Suppressor macrophage treated with lipopolysaccharide for 4 hours (primary cell): ENCODE measurements around the gene UBAC2.

Source experiments
- DNase-seq: peaks from one replicate; pipeline ENCODE4 v3.0.0-alpha.2; 2020

Gene UBAC2

GRCh38 chr13:99363949-99364348 lies 163.3 kb downstream of the UBAC2 start:
- no peak for DNase-seq

DNA sequence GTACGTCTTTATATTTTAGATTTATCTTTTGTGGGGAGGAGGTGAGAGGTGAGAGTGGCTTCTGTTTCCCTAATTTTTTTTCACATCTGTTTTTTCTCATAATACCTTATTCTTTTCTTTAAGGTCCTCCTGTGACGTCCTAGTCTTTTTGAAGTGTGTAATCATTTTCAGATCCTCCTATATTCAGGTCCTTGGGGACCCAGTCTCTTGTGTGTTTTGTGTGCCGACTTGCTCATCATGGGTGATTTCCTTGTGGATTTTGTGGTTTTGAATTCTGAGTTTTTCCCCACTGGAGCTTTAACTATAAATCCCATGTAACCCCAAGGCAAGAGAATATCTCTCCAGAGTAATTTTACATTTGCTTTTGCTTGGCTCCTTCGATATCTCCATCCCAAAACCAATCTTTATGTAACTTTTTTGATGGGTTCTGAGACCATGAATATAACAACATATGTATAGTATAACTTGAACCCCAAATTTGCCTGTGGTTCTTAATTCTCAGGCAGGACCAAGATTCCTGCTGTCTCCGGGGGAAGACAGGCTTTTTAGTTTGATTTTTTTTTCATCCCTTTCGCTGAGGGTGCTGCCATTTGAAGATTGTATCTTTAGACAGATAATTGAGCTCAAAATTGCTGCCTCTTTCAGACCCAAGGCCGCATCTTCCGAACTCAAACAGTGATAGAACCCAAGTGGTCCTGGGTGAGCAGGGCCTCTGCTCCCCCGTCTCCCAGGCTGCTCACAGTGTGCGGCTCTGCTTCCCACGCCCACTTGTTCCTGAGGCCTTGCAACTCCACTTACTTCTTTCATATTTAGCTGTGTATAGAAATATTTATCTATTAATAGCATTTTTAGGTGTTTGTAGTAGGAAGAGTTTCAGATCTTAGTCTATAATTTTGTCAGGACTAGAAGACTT lies 165.7 kb downstream of the UBAC2 start:
- DNase-seq, result no peak

DNA sequence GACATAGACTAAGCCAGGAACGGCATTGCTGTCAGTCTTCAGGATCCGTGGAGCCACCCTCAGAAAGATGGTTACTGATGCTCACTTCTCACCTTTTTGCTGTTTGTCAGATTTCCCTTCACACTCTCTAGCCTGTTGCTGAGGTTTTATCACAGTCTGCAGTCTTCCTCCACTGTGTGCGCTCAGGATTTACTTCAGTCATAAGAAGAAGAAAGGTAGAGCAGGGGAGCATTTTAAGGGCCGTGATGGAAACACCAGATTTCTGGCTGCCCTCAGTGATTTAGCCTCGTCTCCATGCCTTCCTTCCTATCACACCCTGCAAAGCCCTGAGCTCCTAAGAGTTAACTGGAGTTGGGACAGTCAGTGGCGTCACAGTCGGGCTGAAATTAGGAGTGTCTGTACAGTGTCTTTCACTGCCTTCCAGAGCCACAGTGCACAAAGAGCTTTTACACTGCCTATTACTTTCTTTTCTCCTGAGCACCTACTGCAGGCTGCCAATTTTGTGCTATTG lies 166.5 kb downstream of the UBAC2 start:
- DNase-seq, result no peak

- peak; percentile 44 for DNase-seq
These were observed 167.2 kb downstream of the UBAC2 start for GRCh38 chr13:99367663-99368448.

DNA sequence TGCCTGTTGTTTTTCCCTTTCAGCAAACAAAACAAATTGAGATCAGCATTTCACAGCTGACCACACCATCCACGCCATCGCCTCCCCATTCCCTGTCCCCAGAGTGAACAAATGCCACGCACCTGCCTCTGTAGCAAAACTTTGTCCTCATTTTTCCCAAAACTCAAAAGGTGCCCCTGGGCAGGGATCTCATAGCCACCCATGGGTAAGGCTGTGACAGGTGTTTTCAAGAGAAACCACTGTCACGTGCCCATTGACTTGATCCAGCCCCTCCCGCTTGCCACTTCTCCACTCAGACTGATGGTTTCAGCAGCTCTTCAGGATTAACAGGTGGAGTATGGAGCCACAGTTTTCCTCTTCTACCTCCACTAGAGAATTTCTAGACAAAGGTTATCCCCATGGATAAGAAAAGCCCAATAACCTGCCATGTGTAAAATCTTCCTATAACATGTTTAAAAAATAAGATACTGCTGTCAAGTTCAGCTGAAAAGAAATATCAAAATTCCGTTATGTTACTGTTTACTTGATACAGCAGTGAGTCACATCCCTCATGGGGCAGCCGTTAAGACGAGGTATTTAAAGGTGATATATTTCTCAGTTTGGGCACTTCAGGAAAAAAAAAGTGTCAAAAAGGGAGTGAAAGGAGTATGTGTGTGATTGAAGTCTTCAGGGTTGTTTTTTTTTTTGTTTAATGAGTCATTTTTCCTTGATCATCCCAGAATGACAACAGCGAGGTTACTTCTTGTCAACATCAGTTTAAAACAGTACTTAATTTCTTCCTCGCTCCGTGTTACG lies 170.0 kb downstream of the UBAC2 start:
- no peak for DNase-seq

GRCh38 chr13:99371956-99372355 lies 171.3 kb downstream of the UBAC2 start:
- no peak for DNase-seq

DNA sequence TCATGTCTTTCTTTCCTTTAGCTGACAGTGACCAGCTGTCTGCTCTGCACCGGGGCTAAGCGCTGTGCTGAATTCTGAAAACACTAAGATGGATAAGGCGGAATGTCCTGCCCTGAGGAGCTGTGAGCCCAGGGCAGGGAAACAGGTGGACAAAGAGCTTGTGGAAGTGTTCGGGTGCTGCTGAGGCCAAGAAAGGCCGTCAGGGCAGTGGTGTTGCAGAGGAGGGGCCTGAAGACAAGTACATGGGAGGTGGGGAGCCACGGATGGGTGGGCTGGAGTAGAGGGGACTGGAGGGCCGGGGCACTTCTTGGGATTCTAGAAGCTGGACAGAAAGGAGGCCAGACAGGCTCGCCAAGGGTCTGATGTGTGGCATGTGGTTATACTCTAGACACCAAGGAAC lies 172.8 kb downstream of the UBAC2 start:
- DNase-seq, result no peak

GRCh38 chr13:99374169-99374991 lies 173.7 kb downstream of the UBAC2 start:
- DNase-seq, result no peak

DNA sequence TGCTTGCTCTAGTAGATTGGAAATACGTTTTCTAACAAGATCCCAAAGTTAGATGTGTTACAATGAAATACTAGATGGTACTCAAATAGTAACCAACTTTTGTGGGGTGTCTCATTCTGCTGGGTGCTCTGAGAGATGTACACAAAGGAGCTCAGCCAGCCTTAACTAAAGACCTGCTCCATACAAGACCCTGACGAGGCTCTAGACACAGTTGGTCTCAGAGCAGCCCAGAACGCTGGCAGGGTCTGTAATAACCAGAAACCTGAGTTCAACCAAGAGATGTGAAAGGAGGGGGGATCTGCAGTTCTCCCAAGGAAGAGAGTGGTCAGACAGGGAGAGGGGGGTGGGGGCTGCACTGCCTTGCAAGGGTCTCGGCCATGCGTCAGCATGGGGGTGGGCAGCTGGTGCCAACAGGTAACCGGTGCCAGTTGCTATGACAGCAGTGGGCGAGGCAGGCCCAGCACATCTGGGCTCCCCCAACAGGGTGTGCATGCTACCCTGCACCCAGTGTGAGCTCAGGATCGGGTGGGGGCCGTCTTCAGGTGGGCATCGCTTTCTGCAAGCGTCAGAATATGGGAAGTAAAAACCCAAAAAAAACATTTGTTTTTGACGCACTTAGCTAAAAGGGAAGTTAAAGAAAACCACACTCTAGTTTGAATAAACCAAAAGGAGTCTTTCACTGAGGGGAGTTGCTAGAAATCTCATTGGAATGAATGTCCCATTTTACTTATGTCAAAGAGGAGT lies 174.5 kb downstream of the UBAC2 start:
- DNase-seq, result peak; percentile 68

DNA sequence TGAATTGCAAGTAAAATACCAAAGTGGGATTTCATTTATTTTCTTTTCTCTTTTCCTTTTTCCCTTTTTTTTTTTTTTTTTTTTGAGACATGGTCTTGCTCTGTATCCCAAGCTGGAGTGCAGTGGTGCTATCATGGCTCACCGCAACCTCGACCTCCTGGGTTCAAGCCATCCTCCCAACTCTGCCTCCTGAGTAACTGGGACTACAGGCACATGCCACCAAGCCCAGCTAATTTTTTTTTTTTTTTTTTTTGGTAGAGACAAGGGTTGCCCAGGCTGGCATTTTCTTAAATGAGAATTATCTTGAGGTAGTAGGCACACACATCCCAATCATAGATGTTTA lies 175.1 kb downstream of the UBAC2 start:
- no peak for DNase-seq

DNA sequence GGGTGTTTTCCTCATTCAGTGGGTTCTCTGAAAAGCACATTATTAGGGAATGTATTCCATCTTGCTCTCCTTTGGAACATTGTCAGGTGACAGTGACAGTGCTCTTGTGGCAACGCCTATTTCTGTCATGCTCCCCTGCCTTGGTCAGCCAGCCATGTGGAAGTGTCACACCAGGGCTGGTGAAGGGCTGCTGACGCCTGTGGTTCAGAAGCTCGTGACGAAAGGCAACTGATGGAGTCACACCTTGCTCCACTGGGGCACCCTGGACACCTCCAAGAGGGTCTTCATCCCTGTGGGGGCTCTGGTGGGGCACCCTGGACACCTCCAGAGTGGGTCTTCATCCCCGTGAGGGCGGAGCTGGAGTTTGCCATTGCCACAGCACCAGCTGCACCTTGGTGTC lies 175.5 kb downstream of the UBAC2 start:
- peak; percentile 77 for DNase-seq

- DNase-seq, result no peak
These were observed 176.3 kb downstream of the UBAC2 start for GRCh38 chr13:99376924-99377323.

DNA sequence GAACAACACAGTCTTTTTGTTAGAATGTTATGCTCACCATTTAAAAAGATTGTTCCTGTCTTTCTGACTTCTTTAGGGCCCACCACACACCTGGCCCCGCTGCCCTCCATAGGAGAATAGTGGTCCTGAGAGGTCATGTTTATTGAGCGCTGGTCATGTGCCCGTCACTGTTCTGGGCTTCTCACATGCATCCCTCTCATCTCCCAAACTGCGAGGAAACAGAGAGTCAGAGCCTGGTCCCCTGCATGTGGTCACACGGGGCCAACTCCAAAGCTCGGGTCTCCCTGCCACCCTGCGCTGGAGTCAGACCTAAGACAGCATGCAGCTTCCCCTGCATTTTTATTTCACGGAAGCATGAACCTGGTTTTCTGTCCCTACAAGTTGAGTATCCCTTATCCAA lies 177.0 kb downstream of the UBAC2 start:
- no peak for DNase-seq

GRCh38 chr13:99378985-99379733 lies 178.5 kb downstream of the UBAC2 start:
- no peak for DNase-seq

GRCh38 chr13:99379856-99380801 lies 179.5 kb downstream of the UBAC2 start:
- no peak for DNase-seq

- no peak for DNase-seq
These were observed 180.4 kb downstream of the UBAC2 start for GRCh38 chr13:99380921-99381645.

GRCh38 chr13:99381766-99382165 lies 181.1 kb downstream of the UBAC2 start:
- no peak for DNase-seq

GRCh38 chr13:99382428-99383133 lies 181.9 kb downstream of the UBAC2 start:
- no peak for DNase-seq
